ENCODE results near the gene TAC4.

Gene TAC4

DNA sequence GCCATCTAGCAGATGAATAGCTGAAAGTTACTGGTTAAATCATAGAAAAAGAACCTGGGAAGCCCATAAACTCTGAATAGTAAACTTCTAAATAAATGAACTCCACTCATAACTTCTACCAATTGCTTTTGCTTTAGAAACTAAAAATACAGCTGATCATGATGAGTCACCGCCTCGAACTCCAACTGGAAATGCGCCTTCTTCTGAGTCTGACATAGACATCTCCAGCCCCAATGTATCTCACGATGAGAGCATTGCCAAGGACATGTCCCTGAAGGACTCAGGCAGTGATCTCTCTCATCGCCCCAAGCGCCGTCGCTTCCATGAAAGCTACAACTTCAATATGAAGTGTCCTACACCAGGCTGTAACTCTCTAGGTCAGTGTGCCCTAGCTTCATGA lies 49.7 kb downstream of the TAC4 start:
- no peak for DNase-seq

DNA sequence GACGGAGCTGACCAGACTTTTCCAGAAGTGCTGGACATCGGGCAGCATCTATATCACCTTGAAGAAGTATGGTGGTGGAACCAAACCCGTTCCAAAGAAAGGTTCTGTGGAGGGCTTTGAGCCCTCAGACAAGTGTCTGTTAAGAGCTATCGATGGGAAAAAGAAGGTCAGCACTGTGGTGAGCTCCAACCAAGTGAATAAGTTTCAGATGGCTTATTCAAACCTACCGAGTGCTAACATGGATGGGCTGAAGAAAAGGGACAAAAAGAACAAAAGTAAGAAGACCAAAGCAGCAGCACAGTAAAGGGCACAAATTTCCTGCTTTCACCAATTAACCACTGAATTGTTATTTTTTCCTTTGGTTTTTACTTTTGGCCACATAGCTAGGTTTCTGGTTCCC lies 52.5 kb downstream of the TAC4 start:
- DNase-seq: no peak

DNA sequence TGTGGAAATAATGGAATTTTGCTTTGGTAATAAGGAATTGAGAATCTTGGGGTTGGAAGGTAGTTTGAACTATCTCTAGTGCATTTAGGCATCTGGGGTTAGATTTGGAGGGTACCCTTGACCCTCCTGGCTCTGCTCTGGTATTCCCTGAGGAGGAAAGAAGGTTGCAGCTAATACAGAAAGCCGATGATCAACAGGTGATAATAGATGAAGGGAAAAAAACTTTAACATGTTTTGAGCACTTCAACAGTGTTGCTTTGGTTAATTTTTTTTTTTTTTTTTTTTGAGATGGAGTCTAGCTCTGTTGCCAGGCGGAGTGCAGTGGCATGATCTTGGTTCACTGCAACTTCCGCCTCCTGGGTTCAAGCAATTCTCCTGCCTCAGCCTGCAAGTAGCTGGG lies 54.6 kb downstream of the TAC4 start:
- no peak for DNase-seq

- no peak for DNase-seq
Measured at GRCh38 chr17:49789243-49789578, 58.7 kb downstream of the TAC4 start.

DNA sequence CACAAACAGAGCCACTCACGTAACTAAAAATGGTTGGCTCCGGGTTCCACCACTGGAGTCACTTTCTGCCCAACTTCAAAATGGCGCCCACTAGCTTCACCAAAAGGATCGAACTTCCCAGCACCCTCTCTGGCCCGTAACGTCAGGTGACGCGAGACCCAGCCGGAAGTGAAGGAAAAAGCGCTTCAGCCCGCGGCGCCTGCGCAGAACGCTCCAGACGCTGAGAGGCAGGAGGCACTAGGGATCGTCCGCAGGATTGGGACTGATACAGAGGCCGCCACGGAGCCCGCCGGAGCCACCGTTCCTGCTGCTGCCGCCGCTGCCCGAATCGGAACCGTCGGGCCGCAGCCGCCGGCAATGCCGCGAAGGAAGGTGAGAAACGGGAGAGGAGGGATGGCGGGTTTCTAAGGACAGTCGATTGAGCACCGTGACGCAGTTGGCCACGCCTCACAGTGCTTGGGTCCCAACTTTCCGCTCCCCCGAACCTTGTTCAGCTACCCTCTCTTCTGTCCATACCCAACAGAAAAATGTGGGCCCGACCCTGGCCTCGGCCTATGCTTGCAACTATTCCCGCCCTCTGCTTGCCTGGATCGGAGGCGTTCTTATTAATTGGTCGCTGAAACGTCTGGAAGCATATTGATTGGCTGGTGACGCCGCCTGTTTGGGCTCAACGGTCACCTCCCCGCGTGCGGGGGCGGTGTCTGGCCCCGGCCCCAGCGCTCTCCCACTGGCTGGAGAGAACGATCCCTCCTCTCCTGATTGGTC lies 59.2 kb downstream of the TAC4 start, which contains the start of gene KAT7:
Gene KAT7 (plus strand): TSS at position 204 of the 765 bp plus-strand sequence. CDS start 154 bp downstream, at position 358.
- DNase-seq: peak; percentile 93 to 100 (median 98)
